HepG2 (cell line): ENCODE data around the gene ZNF773. TPM values are rescaled to one million over a fixed set of nuclear protein-coding genes. Genes with fewer than 3 reads are reported as not detected.

Experiments used
- CC2D1A ChIP-seq: sonication (generic); formaldehyde crosslinking; IDR thresholded peaks from 2 replicates; pipeline ENCODE4 v1.8.1; 2023; ENCODE audit warnings: mild to moderate bottlenecking, missing genetic modification reagents
- DMTF1 ChIP-seq: sonication (generic); formaldehyde crosslinking; IDR thresholded peaks from 2 replicates; pipeline ENCODE4 v1.4.0; 2020; ENCODE audit warnings: mild to moderate bottlenecking, missing genetic modification reagents
- JUND ChIP-seq: sonication (generic); formaldehyde crosslinking; IDR thresholded peaks from 2 replicates; pipeline ENCODE4 v1.8.0; 2022; ENCODE audit warnings: mild to moderate bottlenecking, missing genetic modification reagents
- MLLT10 ChIP-seq: sonication (generic); formaldehyde crosslinking; IDR thresholded peaks from 2 replicates; pipeline ENCODE4 v1.4.0; 2020; ENCODE audit warnings: missing genetic modification reagents
- NFIC ChIP-seq: IDR thresholded peaks from 2 replicates; pipeline ENCODE4 v1.6.1; 2012; ENCODE audit warnings: mild to moderate bottlenecking, low read length, inconsistent platforms
- RARA ChIP-seq: IDR thresholded peaks from 2 replicates; pipeline ENCODE4 v1.6.1; 2016; ENCODE audit warnings: missing genetic modification reagents, missing compliant biosample characterization
- RELA ChIP-seq: sonication (generic); formaldehyde crosslinking; IDR thresholded peaks from 2 replicates; pipeline ENCODE4 v1.4.0; 2020; ENCODE audit warnings: missing genetic modification reagents
- RFX1 ChIP-seq: fragments of 450-650 bp; IDR thresholded peaks from 2 replicates; pipeline ENCODE4 v1.6.1; 2017
- RXRB ChIP-seq: IDR thresholded peaks from 2 replicates; pipeline ENCODE4 v1.6.1; 2016; ENCODE audit warnings: borderline replicate concordance, missing genetic modification reagents, missing compliant biosample characterization
- SNAI1 ChIP-seq: sonication (generic); formaldehyde crosslinking; IDR thresholded peaks from 2 replicates; pipeline ENCODE4 v1.5.0; 2020; ENCODE audit warnings: mild to moderate bottlenecking, missing genetic modification reagents, borderline replicate concordance
- SPEN ChIP-seq: sonication (generic); formaldehyde crosslinking; IDR thresholded peaks from 2 replicates; pipeline ENCODE4 v1.5.1; 2020; ENCODE audit warnings: low read depth, mild to moderate bottlenecking, missing genetic modification reagents
- SRY ChIP-seq: sonication (generic); formaldehyde crosslinking; IDR thresholded peaks from 2 replicates; pipeline ENCODE4 v1.8.0; 2022; ENCODE audit warnings: mild to moderate bottlenecking, missing genetic modification reagents
- XRCC5 ChIP-seq: fragments of 200-400 bp; formaldehyde crosslinking; optimal IDR thresholded peaks from 2 replicates; pipeline ENCODE3; 2017; ENCODE audit warnings: mild to moderate bottlenecking, low read length
- ZC3H13 ChIP-seq: sonication (generic); formaldehyde crosslinking; IDR thresholded peaks from 2 replicates; pipeline ENCODE4 v1.8.1; 2023; ENCODE audit warnings: mild to moderate bottlenecking, missing genetic modification reagents, moderate library complexity
- ZNF362 ChIP-seq: sonication (generic); formaldehyde crosslinking; IDR thresholded peaks from 2 replicates; pipeline ENCODE4 v1.4.0; 2020; ENCODE audit warnings: missing genetic modification reagents, mild to moderate bottlenecking, borderline replicate concordance
- ZNF790 ChIP-seq: sonication (generic); formaldehyde crosslinking; IDR thresholded peaks from 2 replicates; pipeline ENCODE4 v1.8.0; 2022; ENCODE audit warnings: missing genetic modification reagents, mild to moderate bottlenecking, borderline replicate concordance
- ZNF850 ChIP-seq: sonication (generic); formaldehyde crosslinking; conservative IDR thresholded peaks from 2 replicates; pipeline ENCODE4 v1.9.0; 2021; ENCODE audit warnings: mild to moderate bottlenecking, missing genetic modification reagents
- ZSCAN21 ChIP-seq: sonication (generic); formaldehyde crosslinking; IDR thresholded peaks from 2 replicates; pipeline ENCODE4 v1.8.0; 2022; ENCODE audit warnings: mild to moderate bottlenecking, missing genetic modification reagents, moderate library complexity, borderline replicate concordance
- polyA plus RNA-seq, 8 experiments: library from polyadenylated mRNA; depleted of rRNA in 3 of 8; stranded (reverse) in 7 of 8; unstranded in 1 of 8; fragments of >200 nt; fragmentation: Illumina TruSeq in 4 of 8; extraction: Trizol in 4 of 8; gene quantifications; 2 replicates each; pipeline versions ENCODE4 v1.2.1 to v1.2.3, GENCODE V29; 2011 to 2016; ENCODE audit warnings: low read depth in 4 of 8, missing spikeins in 1 of 8, mixed read lengths in 1 of 8; ENCODE audit not compliant: insufficient read depth in 1 of 8
- total RNA-seq, 5 experiments: library from RNA; depleted of rRNA; stranded (reverse); fragments of >200 nt; fragmentation: Illumina TruSeq; extraction: Trizol; gene quantifications; 2 replicates each; pipeline ENCODE4 v1.2.3, GENCODE V29; 2016; ENCODE audit warnings: low read depth in 1 of 5
- TF ChIP-seq, protein P1 (sequence below): sonication (generic); formaldehyde crosslinking; IDR thresholded peaks from 2 replicates; pipeline ENCODE4 v1.4.0; 2020; ENCODE audit warnings: mild to moderate bottlenecking, missing genetic modification reagents
- TF ChIP-seq, protein P2 (sequence below): sonication (generic); formaldehyde crosslinking; IDR thresholded peaks from 2 replicates; pipeline ENCODE4 v1.5.0; 2020; ENCODE audit warnings: mild to moderate bottlenecking, missing genetic modification reagents
- TF ChIP-seq, protein P3 (sequence below): sonication (generic); formaldehyde crosslinking; IDR thresholded peaks from 2 replicates; pipeline ENCODE4 v1.4.0; 2020; ENCODE audit warnings: missing genetic modification reagents, low read depth, mild to moderate bottlenecking, borderline replicate concordance

ZNF773 gene
- total and polyA plus RNA-seq, 2 of the 13 experiments (the other 11 are each of a cell fraction or from before 2014, with no cell fraction given) = 5.7 to 6.7 TPM

- TF ChIP-seq ZNF850 (no peak), XRCC5 (peak; percentile 85), CC2D1A (CRISPR knock-in tag) (no peak), DMTF1 (CRISPR knock-in tag) (no peak), RARA (CRISPR knock-in tag) (no peak), NFIC (no peak), RXRB (CRISPR knock-in tag) (peak; percentile 52; the same call in 1 of the 2 replicates), SRY (no peak; the same call in 1 of the 2 replicates), ZNF790 (CRISPR knock-in tag) (peak; percentile 53; the same call in 1 of the 2 replicates), SNAI1 (CRISPR knock-in tag) (no peak), ZC3H13 (CRISPR knock-in tag) (peak; percentile 86; the same call in 1 of the 2 replicates), RELA (CRISPR knock-in tag) (0 out of 2 replicates have a peak, but pooled peaks have one; percentile 14), SPEN (CRISPR knock-in tag) (peak; percentile 94), RFX1 (no peak), ZNF362 (CRISPR knock-in tag) (no peak), JUND (CRISPR knock-in tag) (no peak), MLLT10 (CRISPR knock-in tag) (no peak), ZSCAN21 (peak; percentile 82)
- TF ChIP-seq, protein P1, sequence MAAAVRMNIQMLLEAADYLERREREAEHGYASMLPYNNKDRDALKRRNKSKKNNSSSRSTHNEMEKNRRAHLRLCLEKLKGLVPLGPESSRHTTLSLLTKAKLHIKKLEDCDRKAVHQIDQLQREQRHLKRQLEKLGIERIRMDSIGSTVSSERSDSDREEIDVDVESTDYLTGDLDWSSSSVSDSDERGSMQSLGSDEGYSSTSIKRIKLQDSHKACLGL = peak; percentile 73; the same call in 1 of the 2 replicates
- TF ChIP-seq, protein P2, sequence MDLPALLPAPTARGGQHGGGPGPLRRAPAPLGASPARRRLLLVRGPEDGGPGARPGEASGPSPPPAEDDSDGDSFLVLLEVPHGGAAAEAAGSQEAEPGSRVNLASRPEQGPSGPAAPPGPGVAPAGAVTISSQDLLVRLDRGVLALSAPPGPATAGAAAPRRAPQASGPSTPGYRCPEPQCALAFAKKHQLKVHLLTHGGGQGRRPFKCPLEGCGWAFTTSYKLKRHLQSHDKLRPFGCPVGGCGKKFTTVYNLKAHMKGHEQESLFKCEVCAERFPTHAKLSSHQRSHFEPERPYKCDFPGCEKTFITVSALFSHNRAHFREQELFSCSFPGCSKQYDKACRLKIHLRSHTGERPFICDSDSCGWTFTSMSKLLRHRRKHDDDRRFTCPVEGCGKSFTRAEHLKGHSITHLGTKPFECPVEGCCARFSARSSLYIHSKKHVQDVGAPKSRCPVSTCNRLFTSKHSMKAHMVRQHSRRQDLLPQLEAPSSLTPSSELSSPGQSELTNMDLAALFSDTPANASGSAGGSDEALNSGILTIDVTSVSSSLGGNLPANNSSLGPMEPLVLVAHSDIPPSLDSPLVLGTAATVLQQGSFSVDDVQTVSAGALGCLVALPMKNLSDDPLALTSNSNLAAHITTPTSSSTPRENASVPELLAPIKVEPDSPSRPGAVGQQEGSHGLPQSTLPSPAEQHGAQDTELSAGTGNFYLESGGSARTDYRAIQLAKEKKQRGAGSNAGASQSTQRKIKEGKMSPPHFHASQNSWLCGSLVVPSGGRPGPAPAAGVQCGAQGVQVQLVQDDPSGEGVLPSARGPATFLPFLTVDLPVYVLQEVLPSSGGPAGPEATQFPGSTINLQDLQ (CRISPR knock-in tag) = no peak
- TF ChIP-seq, protein P3, sequence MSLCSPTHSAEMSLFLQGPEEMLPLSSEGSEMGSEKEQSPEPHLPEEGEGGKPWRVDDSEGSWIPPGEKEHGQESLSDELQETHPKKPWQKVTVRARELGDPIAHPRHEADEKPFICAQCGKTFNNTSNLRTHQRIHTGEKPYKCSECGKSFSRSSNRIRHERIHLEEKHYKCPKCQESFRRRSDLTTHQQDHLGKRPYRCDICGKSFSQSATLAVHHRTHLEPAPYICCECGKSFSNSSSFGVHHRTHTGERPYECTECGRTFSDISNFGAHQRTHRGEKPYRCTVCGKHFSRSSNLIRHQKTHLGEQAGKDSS (CRISPR knock-in tag) = no peak; the same call in 1 of the 2 replicates
Observed at GRCh38 chr19:57527136-57527881, 27.6 kb downstream of the ZNF773 start, which contains the start of gene ZNF549 (continued).
